ENCODE results near the gene CITED1. TPM values are rescaled to one million over a fixed set of nuclear protein-coding genes. Genes with fewer than 3 reads are reported as not detected.

CITED1 gene
- total RNA-seq, 2 experiments from 2014 or later, result 0.49 TPM; not detected in 1

- intact Hi-C loops (cut with micrococcal nuclease; ENCODE audit: unreplicated experiment), result no loop called here
- CTCF ChIA-PET (ENCODE audit: unreplicated experiment), result no interaction called here
- POLR2A ChIA-PET, result no interaction called here
Observed at GRCh38 chrX:72313707-72314641, 8.3 kb upstream of the CITED1 start.

GRCh38 chrX:72312311-72312940, 6.7 kb upstream of the CITED1 start:
- no peaks in the 10 kb centered on the region for H3K9me2 ChIP-seq (ENCODE audit: insufficient read depth, low read length)
- no peak overlapping the region for H3K27ac ChIP-seq (ENCODE audit: low read depth, low read length, poor library complexity, severe bottlenecking)
- TF ChIP-seq CTCF (conservative IDR thresholded peaks at IDR 0.05; ENCODE audit: low read length), result no peak
- TF ChIP-seq EZH2phosphoT487 (IDR thresholded peaks at IDR 0.05; ENCODE audit: borderline replicate concordance, low read depth, low read length), result no peak
- H4K20me1 ChIP-seq (ENCODE audit: insufficient read depth, low read length), result no peaks in the 10 kb centered on the region
- no peaks in the 10 kb centered on the region for H3K79me2 ChIP-seq (ENCODE audit: insufficient read depth, low read depth, low read length)
- CTCF ChIA-PET (ENCODE audit: unreplicated experiment), result no interaction called here
- H3K4me2 ChIP-seq (ENCODE audit: low read length), result no peak overlapping the region
- DNase-seq (ENCODE audit: low spot score), result no peak
- H3K4me1 ChIP-seq (ENCODE audit: insufficient read depth, low read length, poor library complexity, severe bottlenecking), result no peaks in the 10 kb centered on the region
- no TSS peak for BruUV-seq (replicated peaks)
- POLR2A ChIA-PET, result no interaction called here
- no peaks in the 10 kb centered on the region for H3K36me3 ChIP-seq (ENCODE audit: insufficient read depth, low read length)
- no peak overlapping the region for H2AFZ ChIP-seq (ENCODE audit: low read length)
- no peaks in the 10 kb centered on the region for H3K9me3 ChIP-seq (ENCODE audit: low read length)
- no peak overlapping the region for H3K4me3 ChIP-seq (ENCODE audit: low read depth, low read length, poor library complexity, severe bottlenecking)
- intact Hi-C loops (cut with micrococcal nuclease; ENCODE audit: unreplicated experiment), result no loop called here

More at GRCh38 chrX:72313707-72314641, 8.3 kb upstream of the CITED1 start:
- H3K4me2 ChIP-seq (ENCODE audit: low read length), result no peak overlapping the region
- no peak for TF ChIP-seq CTCF (conservative IDR thresholded peaks at IDR 0.05; ENCODE audit: low read length)
- H3K9me2 ChIP-seq (ENCODE audit: insufficient read depth, low read length), result no peaks in the 10 kb centered on the region
- no peaks in the 10 kb centered on the region for H3K9me3 ChIP-seq (ENCODE audit: low read length)
- no peak overlapping the region for H2AFZ ChIP-seq (ENCODE audit: low read length)
- no peaks in the 10 kb centered on the region for H4K20me1 ChIP-seq (ENCODE audit: insufficient read depth, low read length)
- no peaks in the 10 kb centered on the region for H3K4me1 ChIP-seq (ENCODE audit: insufficient read depth, low read length, poor library complexity, severe bottlenecking)
- no TSS peak for BruUV-seq (replicated peaks)
- H3K79me2 ChIP-seq (ENCODE audit: insufficient read depth, low read depth, low read length), result no peaks in the 10 kb centered on the region
- H3K4me3 ChIP-seq (ENCODE audit: low read depth, low read length, poor library complexity, severe bottlenecking), result no peak overlapping the region
- DNase-seq (ENCODE audit: low spot score), result no peak
- no peaks in the 10 kb centered on the region for H3K36me3 ChIP-seq (ENCODE audit: insufficient read depth, low read length)
- H3K27ac ChIP-seq (ENCODE audit: low read depth, low read length, poor library complexity, severe bottlenecking), result no peak overlapping the region
